Heart left ventricle (tissue), 16 donors: ENCODE results near the gene TADA2A. TPM values are rescaled to one million over a fixed set of nuclear protein-coding genes. Genes with fewer than 3 reads are reported as not detected.
A peak's percentile ranks its signal among the peaks of the same experiment; 100 is the strongest.

Experiments used
- ATAC-seq, 4 donors: fragments of 200-7000 bp; cut with Tn5 transposase; one replicate each; pipeline ENCODE4 v1.9.1; 2020 to 2022; ENCODE audit warnings: moderate library complexity in 4 of 4, mild to moderate bottlenecking in 3 of 4, moderate number of reproducible peaks in 1 of 4
- DNase-seq, 5 donors: peaks; one replicate each; pipeline ENCODE4 v3.0.0-alpha.2; 2020
- H3K27ac ChIP-seq, 12 donors: fragments of 200-600 bp; sonication (generic) in 4 of 12; one replicate each; pipeline versions ENCODE4 v1.5.0 to v1.8.0; 2016 to 2022; ENCODE audit warnings: mild to moderate bottlenecking in 2 of 12
- H3K27me3 ChIP-seq, 9 donors: fragments of 200-600 bp; sonication (generic) in 2 of 9; one replicate each; pipeline versions ENCODE4 v1.5.1 to v1.8.0; 2016 to 2022; ENCODE audit warnings: mild to moderate bottlenecking in 3 of 9
- H3K36me3 ChIP-seq, 9 donors: fragments of 200-600 bp; sonication (generic) in 2 of 9; one replicate each; pipeline versions ENCODE4 v1.5.0 to v1.8.0; 2018 to 2022; ENCODE audit warnings: mild to moderate bottlenecking in 2 of 9
- H3K4me1 ChIP-seq, 12 donors: fragments of 200-600 bp; sonication (generic) in 4 of 12; one replicate each; pipeline versions ENCODE4 v1.5.0 to v1.8.0; 2016 to 2022; ENCODE audit warnings: mild to moderate bottlenecking in 3 of 12
- H3K4me3 ChIP-seq, 12 donors: fragments of 200-600 bp; sonication (generic) in 4 of 12; one replicate each; pipeline versions ENCODE4 v1.5.0 to v1.8.0; 2017 to 2022; ENCODE audit warnings: mild to moderate bottlenecking in 9 of 12, moderate library complexity in 4 of 12
- H3K9me3 ChIP-seq, 12 donors: fragments of 200-600 bp; sonication (generic) in 4 of 12; one replicate each; pipeline versions ENCODE4 v1.5.0 to v1.8.0; 2016 to 2022; ENCODE audit warnings: mild to moderate bottlenecking in 1 of 12
- CTCF ChIP-seq, 12 donors: fragments of 200-600 bp; sonication (generic) in 4 of 12; IDR thresholded peaks; one replicate each; pipeline versions ENCODE4 v1.5.0 to v1.8.0; 2018 to 2022; ENCODE audit warnings: antibody characterized with exemption in 12 of 12, mild to moderate bottlenecking in 5 of 12
- POLR2A ChIP-seq, 2 donors: fragments of 450-650 bp; IDR thresholded peaks; one replicate each; pipeline ENCODE4 v1.6.1; 2017; ENCODE audit warnings: antibody characterized with exemption in 2 of 2, mild to moderate bottlenecking in 2 of 2, moderate library complexity in 2 of 2
- WGBS, 4 donors: extraction: QIAGEN DNeasy Blood & Tissue Kit in 2 of 4; methylation state at CpG; one replicate each; pipeline versions ENCODE4 v1.1.5 to v1.1.7; 2013 to 2018; 5-methylcytosine and 5-hydroxymethylcytosine counted together
- intact Hi-C, 10 donors: fragments of 100-400 bp; cut with DNase I; formaldehyde crosslinking; loops; one replicate each; pipeline versions ENCODE4 v1.11.1 to v1.14.2; 2022
- polyA plus RNA-seq, 2 donors: library from polyadenylated mRNA; stranded (reverse); fragments of 200-250 nt; gene quantifications; one replicate each; pipeline ENCODE4 v1.2.3, GENCODE V29; 2013
- total RNA-seq, 9 donors: library from RNA; depleted of rRNA in 2 of 9; stranded (reverse); fragments of >200 nt in 2 of 9; fragmentation: NEBNext Ultra II Directional in 3 of 9; extraction: Animal tissue kit (Norgen Biotek cat#: 25700) in 3 of 9; gene quantifications; one replicate each; pipeline versions ENCODE4 v1.1.0 to v1.2.4, GENCODE V29; 2016 to 2023
- donor health status: ischemic (EF 13 %, LVEDD 7.1; RV severe dilation, severe dysfunction).
- donor health status: healthy with polysubstance abuse.
- donor health status: DM: no; HTN: yes; CAD: no.
- donor health status: DM: no; HTN: no; CAD: no.
- donor health status: ischemic (EF 25% LVEDD 6.9; RV normal size, moderate dysfunction).
- donor health status: ischemic (EF 25% LVEDD 5.7; RV mildly dilated, moderate dysfunction).
- donor health status: healthy.
- donor health status: DM: yes; HTN: yes; CAD: no.
- donor health status: ischemic (EF 35%, LVEDD 5.7; RV mildly dilated, moderate dysfunction).
- donor health status: nonischemic (EF 11% LVEDD 7.7; RV severe dilation, severe dysfunction).
- donor health status: DM: yes; HTN: yes; CAD: no.
- donor health status: PGD.
- donor health status: ischemic (EF 29% LVEDD 5.4; RV normal size, mild dysfunction).
- donor health status: nonischemic (EF 23%, LVEDD 6.1; RV moderate dilation, normal function).

TADA2A gene
- total and polyA plus RNA-seq, 11 donors: 5.7 to 19.4 (median 12.5) TPM

GRCh38 chr17:37481001-37481665 is 74.4 kb downstream of the TADA2A start:
- WGBS, 4 donors: 90 to 92% (median 92%) methylated on average over 9 of the region's 9 CpGs

GRCh38 chr17:37483311-37484039 is 76.8 kb downstream of the TADA2A start:
- Histone ChIP-seq H3K36me3 (peaks cover 0 to 18% (median 5%) of the 10 kb centered on the region in 9 donors), H3K9me3 (no peaks in the 10 kb centered on the region), H3K27me3 (no peaks in the 10 kb centered on the region), H3K27ac (peak overlapping the region in 1 of 12 donors; percentile 25), H3K4me3 (no peak overlapping the region), H3K4me1 (peaks cover 0 to 28% (median 7%) of the 10 kb centered on the region in 12 donors)
- 38 to 56% (median 53%) methylated on average over 5 of the region's 5 CpGs for WGBS, 4 donors
- DNase-seq (peak in 4 of 5 donors; percentile 29 to 47 (median 37)), ATAC-seq (peak in 3 of 4 donors; percentile 47 to 69 (median 61))
- intact Hi-C loops: loop anchor here in 1 of 10 donors (10.0 kb wide), 1 partner anchor 889 kb away; the partner anchor contains the start of gene DHRS11
- no peak for TF ChIP-seq CTCF (IDR thresholded peaks at IDR 0.05)
- TF ChIP-seq POLR2A (IDR thresholded peaks at IDR 0.05): no peak

More at GRCh38 chr17:37481001-37481665, 74.4 kb downstream of the TADA2A start:
- H3K4me3 ChIP-seq: no peak overlapping the region
- no peaks in the 10 kb centered on the region for H3K27me3 ChIP-seq
- H3K4me1 ChIP-seq: peaks cover 0 to 38% (median 14%) of the 10 kb centered on the region in 12 donors
- no peak overlapping the region for H3K27ac ChIP-seq
- ATAC-seq (no peak), DNase-seq (no peak)
- H3K36me3 ChIP-seq: peaks cover 0 to 40% (median 25%) of the 10 kb centered on the region in 9 donors
- H3K9me3 ChIP-seq: no peaks in the 10 kb centered on the region
- TF ChIP-seq CTCF (IDR thresholded peaks at IDR 0.05) (no peak), POLR2A (IDR thresholded peaks at IDR 0.05) (no peak)
- intact Hi-C loops: loop anchor here in 1 of 10 donors (10.0 kb wide), 1 partner anchor 886 kb away; the partner anchor contains the start of gene DHRS11

- ATAC-seq (no peak), DNase-seq (no peak)
- Histone ChIP-seq H3K9me3 (no peaks in the 10 kb centered on the region), H3K4me1 (peaks cover 0 to 37% (median 14%) of the 10 kb centered on the region in 12 donors), H3K27ac (no peak overlapping the region), H3K4me3 (no peak overlapping the region), H3K36me3 (no peaks in the 10 kb centered on the region), H3K27me3 (no peaks in the 10 kb centered on the region)
- WGBS, 4 donors: 91 to 97% (median 95%) methylated on average over 1 of the region's 1 CpG
- intact Hi-C loops: loop anchor here in 1 of 10 donors (10.0 kb wide), 1 partner anchor 891 kb away; the partner anchor contains the start of gene DHRS11
- TF ChIP-seq CTCF (IDR thresholded peaks at IDR 0.05) (no peak), POLR2A (IDR thresholded peaks at IDR 0.05) (no peak)
Observed at GRCh38 chr17:37485938-37486570, 79.4 kb downstream of the TADA2A start.
